ENCODE data around the gene NR6A1.

Gene NR6A1

DNA sequence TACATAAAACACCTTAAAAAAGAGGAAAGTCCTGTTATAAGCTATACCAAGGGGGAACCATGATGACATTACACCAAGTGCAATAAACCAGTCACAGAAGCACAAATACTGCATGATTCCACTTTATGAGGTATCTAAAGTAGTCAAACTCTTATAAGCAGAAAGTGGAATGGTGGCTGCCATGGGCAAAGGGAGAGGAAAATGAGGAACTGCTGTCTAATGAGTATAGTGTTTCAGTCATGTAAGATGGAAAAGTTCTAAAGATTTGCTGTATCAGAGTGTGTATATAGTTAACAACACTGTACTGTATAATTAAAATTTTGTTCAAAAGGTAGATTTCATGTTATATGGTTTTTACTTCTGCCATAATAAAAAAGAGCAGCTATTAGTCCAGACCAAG is 229.3 kb downstream of the NR6A1 start:
- TF ChIP-seq, protein P1, sequence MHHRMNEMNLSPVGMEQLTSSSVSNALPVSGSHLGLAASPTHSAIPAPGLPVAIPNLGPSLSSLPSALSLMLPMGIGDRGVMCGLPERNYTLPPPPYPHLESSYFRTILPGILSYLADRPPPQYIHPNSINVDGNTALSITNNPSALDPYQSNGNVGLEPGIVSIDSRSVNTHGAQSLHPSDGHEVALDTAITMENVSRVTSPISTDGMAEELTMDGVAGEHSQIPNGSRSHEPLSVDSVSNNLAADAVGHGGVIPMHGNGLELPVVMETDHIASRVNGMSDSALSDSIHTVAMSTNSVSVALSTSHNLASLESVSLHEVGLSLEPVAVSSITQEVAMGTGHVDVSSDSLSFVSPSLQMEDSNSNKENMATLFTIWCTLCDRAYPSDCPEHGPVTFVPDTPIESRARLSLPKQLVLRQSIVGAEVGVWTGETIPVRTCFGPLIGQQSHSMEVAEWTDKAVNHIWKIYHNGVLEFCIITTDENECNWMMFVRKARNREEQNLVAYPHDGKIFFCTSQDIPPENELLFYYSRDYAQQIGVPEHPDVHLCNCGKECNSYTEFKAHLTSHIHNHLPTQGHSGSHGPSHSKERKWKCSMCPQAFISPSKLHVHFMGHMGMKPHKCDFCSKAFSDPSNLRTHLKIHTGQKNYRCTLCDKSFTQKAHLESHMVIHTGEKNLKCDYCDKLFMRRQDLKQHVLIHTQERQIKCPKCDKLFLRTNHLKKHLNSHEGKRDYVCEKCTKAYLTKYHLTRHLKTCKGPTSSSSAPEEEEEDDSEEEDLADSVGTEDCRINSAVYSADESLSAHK (tag by site-specific recombination; IDR thresholded peaks at IDR 0.05) = no peak
- TF ChIP-seq ZNF211 (tag by site-specific recombination; IDR thresholded peaks at IDR 0.05; ENCODE audit: low read depth) = no peak
- Histone ChIP-seq H3K4me3 (ENCODE audit: low read depth, low read length) (no peak overlapping the region), H3K27ac (ENCODE audit: extremely low read depth, low read depth, low read length) (no peak overlapping the region), H3K9me3 (ENCODE audit: control insufficient read depth, insufficient read depth, low read depth, low read length) (no peaks in the 10 kb centered on the region), H3K4me1 (ENCODE audit: control insufficient read depth, insufficient read depth, low read length) (no peaks in the 10 kb centered on the region), H3K36me3 (ENCODE audit: control insufficient read depth in 2 of 2, insufficient read depth in 1 of 2, low read length in 2 of 2) (peaks cover 0 to 26% of the 10 kb centered on the region in 2 experiments; a peak in 2 of 3 replicates)
- POLR2A ChIA-PET = no interaction called here
- CTCF ChIA-PET = interaction anchor here (8.6 kb wide), 1 partner anchor 122 kb away, joined by 116 read pairs; no protein-coding TSS in a partner anchor

DNA sequence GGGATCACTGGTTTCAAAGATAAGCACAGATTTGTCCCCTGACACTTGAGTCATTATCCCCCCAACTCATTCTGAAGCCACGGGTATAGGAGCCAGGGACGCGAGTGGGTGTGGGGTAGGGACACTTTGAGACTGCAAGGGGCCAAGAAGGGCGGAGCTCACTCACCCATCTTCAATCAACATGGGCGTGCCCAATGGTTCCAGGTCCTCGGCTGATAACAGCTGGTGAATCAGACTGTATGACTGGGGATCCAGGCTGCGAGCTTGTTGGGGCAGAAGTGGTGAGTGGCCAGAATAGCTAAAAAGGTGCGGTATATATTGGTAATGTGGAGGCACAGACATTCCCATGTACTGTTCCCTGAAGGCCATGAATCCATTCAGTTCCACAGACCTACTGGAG is 233.2 kb downstream of the NR6A1 start:
- TF ChIP-seq, protein P2, sequence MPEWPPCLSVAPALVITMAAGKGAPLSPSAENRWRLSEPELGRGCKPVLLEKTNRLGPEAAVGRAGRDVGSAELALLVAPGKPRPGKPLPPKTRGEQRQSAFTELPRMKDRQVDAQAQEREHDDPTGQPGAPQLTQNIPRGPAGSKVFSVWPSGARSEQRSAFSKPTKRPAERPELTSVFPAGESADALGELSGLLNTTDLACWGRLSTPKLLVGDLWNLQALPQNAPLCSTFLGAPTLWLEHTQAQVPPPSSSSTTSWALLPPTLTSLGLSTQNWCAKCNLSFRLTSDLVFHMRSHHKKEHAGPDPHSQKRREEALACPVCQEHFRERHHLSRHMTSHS (tag by site-specific recombination; IDR thresholded peaks at IDR 0.05) = no peak
- TF ChIP-seq ZNF555 (tag by site-specific recombination; conservative IDR thresholded peaks at IDR 0.05) (no peak), KLF1 (tag by site-specific recombination; IDR thresholded peaks at IDR 0.05) (peak; percentile 46), ZNF394 (tag by site-specific recombination; IDR thresholded peaks at IDR 0.05; ENCODE audit: borderline replicate concordance) (no peak), WT1 (tag by site-specific recombination; IDR thresholded peaks at IDR 0.05) (no peak), MYNN (tag by site-specific recombination; IDR thresholded peaks at IDR 0.05; ENCODE audit: borderline replicate concordance) (no peak), ZNF37A (tag by site-specific recombination; IDR thresholded peaks at IDR 0.05) (no peak)
- TF ChIP-seq, protein P3, sequence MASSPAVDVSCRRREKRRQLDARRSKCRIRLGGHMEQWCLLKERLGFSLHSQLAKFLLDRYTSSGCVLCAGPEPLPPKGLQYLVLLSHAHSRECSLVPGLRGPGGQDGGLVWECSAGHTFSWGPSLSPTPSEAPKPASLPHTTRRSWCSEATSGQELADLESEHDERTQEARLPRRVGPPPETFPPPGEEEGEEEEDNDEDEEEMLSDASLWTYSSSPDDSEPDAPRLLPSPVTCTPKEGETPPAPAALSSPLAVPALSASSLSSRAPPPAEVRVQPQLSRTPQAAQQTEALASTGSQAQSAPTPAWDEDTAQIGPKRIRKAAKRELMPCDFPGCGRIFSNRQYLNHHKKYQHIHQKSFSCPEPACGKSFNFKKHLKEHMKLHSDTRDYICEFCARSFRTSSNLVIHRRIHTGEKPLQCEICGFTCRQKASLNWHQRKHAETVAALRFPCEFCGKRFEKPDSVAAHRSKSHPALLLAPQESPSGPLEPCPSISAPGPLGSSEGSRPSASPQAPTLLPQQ (tag by site-specific recombination; IDR thresholded peaks at IDR 0.05) = no peak
- Histone ChIP-seq H3K4me1 (ENCODE audit: control insufficient read depth, insufficient read depth, low read length) (no peaks in the 10 kb centered on the region), H3K27ac (ENCODE audit: extremely low read depth, low read depth, low read length) (no peak overlapping the region), H3K36me3 (ENCODE audit: control insufficient read depth in 2 of 2, insufficient read depth in 1 of 2, low read length in 2 of 2) (peaks cover 0 to 50% of the 10 kb centered on the region in 2 experiments; a peak in 2 of 3 replicates), H3K9me3 (ENCODE audit: control insufficient read depth, insufficient read depth, low read depth, low read length) (no peaks in the 10 kb centered on the region), H3K4me3 (ENCODE audit: low read depth, low read length) (no peak overlapping the region)
- ChIA-PET POLR2A (no interaction called here), CTCF (interaction anchor here (0.5 to 8.6 kb wide), 11 partner anchors 9 to 173 kb away, joined by 3 to 116 read pairs (median 5); no protein-coding TSS in a partner anchor)

DNA sequence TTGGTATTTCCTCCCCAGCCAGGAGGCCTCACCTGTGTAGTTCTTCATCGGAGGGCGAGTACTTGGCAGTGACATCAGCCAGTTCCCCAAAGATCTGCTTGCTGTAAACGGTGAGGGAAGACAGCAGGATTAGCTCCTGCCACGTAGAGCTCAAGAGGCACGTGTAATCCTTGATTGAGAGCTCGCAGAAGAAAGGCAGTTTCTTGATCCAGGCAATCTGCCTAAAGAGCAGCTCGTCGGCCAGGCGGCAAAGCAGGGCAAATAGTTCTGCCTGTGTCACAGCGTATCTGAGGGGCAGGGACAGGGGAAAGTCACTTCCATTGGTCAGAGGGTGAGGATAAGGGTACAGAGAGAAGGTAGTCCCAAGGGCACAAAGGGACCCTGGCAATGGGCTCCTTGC is 235.3 kb downstream of the NR6A1 start:
- Histone ChIP-seq H3K9me3 (ENCODE audit: control insufficient read depth, insufficient read depth, low read depth, low read length) (no peaks in the 10 kb centered on the region), H3K36me3 (ENCODE audit: control insufficient read depth in 2 of 2, insufficient read depth in 1 of 2, low read length in 2 of 2) (peaks cover 0 to 63% of the 10 kb centered on the region in 2 experiments; a peak in 2 of 3 replicates), H3K4me1 (ENCODE audit: control insufficient read depth, insufficient read depth, low read length) (no peaks in the 10 kb centered on the region), H3K4me3 (ENCODE audit: low read depth, low read length) (no peak overlapping the region), H3K27ac (ENCODE audit: extremely low read depth, low read depth, low read length) (no peak overlapping the region)
- ChIA-PET POLR2A (no interaction called here), CTCF (interaction anchor here (0.6 to 8.6 kb wide), 14 partner anchors 9 to 315 kb away, joined by 3 to 116 read pairs (median 4); no protein-coding TSS in a partner anchor)
- TF ChIP-seq ZNF776 (tag by site-specific recombination; IDR thresholded peaks at IDR 0.05; ENCODE audit: borderline replicate concordance) = no peak
- no peak for TF ChIP-seq ZNF596 (tag by site-specific recombination; IDR thresholded peaks at IDR 0.05)
- no peak for TF ChIP-seq ZNF747 (tag by site-specific recombination; IDR thresholded peaks at IDR 0.05)
- no peak for TF ChIP-seq ZNF350 (tag by site-specific recombination; IDR thresholded peaks at IDR 0.05)
- TF ChIP-seq, protein P4, sequence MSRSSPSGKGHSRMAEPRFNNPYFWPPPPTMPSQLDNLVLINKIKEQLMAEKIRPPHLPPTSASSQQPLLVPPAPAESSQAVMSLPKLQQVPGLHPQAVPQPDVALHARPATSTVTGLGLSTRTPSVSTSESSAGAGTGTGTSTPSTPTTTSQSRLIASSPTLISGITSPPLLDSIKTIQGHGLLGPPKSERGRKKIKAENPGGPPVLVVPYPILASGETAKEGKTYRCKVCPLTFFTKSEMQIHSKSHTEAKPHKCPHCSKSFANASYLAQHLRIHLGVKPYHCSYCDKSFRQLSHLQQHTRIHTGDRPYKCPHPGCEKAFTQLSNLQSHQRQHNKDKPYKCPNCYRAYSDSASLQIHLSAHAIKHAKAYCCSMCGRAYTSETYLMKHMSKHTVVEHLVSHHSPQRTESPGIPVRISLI (tag by site-specific recombination; IDR thresholded peaks at IDR 0.05) = no peak
- TF ChIP-seq ZNF266 (tag by site-specific recombination; IDR thresholded peaks at IDR 0.05; ENCODE audit: low read depth) = no peak
- TF ChIP-seq, protein P5, sequence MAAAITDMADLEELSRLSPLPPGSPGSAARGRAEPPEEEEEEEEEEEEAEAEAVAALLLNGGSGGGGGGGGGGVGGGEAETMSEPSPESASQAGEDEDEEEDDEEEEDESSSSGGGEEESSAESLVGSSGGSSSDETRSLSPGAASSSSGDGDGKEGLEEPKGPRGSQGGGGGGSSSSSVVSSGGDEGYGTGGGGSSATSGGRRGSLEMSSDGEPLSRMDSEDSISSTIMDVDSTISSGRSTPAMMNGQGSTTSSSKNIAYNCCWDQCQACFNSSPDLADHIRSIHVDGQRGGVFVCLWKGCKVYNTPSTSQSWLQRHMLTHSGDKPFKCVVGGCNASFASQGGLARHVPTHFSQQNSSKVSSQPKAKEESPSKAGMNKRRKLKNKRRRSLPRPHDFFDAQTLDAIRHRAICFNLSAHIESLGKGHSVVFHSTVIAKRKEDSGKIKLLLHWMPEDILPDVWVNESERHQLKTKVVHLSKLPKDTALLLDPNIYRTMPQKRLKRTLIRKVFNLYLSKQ (tag by site-specific recombination; IDR thresholded peaks at IDR 0.05; ENCODE audit: borderline replicate concordance) = no peak
- no peak for TF ChIP-seq ZNF610 (tag by site-specific recombination; IDR thresholded peaks at IDR 0.05; ENCODE audit: borderline replicate concordance)

Data from HEK293 (cell line).